Effector CD4-positive, alpha-beta T cell (primary cell): ENCODE results near the gene PLEKHM3.

Experiments used
- DNase-seq: peaks from one replicate; pipeline ENCODE4 v3.0.0-alpha.2; 2020
- total RNA-seq: gene quantifications from one replicate; lab custom pipeline; 2026; lab: John Stamatoyannopoulos, UW

PLEKHM3 gene
- 30.4 reads per million, percentile 56 among the genes with 10 or more reads in this experiment for total RNA-seq

GRCh38 chr2:208025037-208025813 is at the start of gene PLEKHM3:
TSS of gene PLEKHM3 (minus strand) at chr2:208025527. CDS start at chr2:208001639, 23,888 bp downstream.
- DNase-seq: peak; percentile 35

- no peak for DNase-seq
Measured at GRCh38 chr2:208074610-208075356, 49.5 kb upstream of the PLEKHM3 start.

GRCh38 chr2:208072250-208072892 is 47.0 kb upstream of the PLEKHM3 start:
- peak; percentile 41 for DNase-seq

GRCh38 chr2:208069186-208069585 is 43.9 kb upstream of the PLEKHM3 start:
- DNase-seq: no peak

GRCh38 chr2:208066016-208066415 is 40.7 kb upstream of the PLEKHM3 start:
- no peak for DNase-seq

GRCh38 chr2:208065476-208065875 is 40.1 kb upstream of the PLEKHM3 start:
- DNase-seq: no peak

- DNase-seq: no peak
Measured at GRCh38 chr2:208064220-208064961, 39.1 kb upstream of the PLEKHM3 start.

GRCh38 chr2:208062961-208063360 is 37.6 kb upstream of the PLEKHM3 start:
- DNase-seq: no peak

- DNase-seq: no peak
Measured at GRCh38 chr2:208062113-208062512, 36.8 kb upstream of the PLEKHM3 start.

- DNase-seq: no peak
Measured at GRCh38 chr2:208057108-208057507, 31.8 kb upstream of the PLEKHM3 start.

- DNase-seq: no peak
Measured at GRCh38 chr2:208049441-208049840, 24.1 kb upstream of the PLEKHM3 start.

GRCh38 chr2:208049006-208049405 is 23.7 kb upstream of the PLEKHM3 start:
- no peak for DNase-seq

- DNase-seq: no peak
Measured at GRCh38 chr2:208047840-208048239, 22.5 kb upstream of the PLEKHM3 start.

- DNase-seq: no peak
Measured at GRCh38 chr2:208046686-208047085, 21.4 kb upstream of the PLEKHM3 start.

- no peak for DNase-seq
Measured at GRCh38 chr2:208042450-208042849, 17.1 kb upstream of the PLEKHM3 start.

GRCh38 chr2:208042041-208042440 is 16.7 kb upstream of the PLEKHM3 start:
- no peak for DNase-seq

GRCh38 chr2:208040199-208041171 is 15.2 kb upstream of the PLEKHM3 start:
- peak; percentile 43 for DNase-seq

- no peak for DNase-seq
Measured at GRCh38 chr2:208039376-208040110, 14.2 kb upstream of the PLEKHM3 start.

GRCh38 chr2:208037564-208038487 is 12.5 kb upstream of the PLEKHM3 start:
- DNase-seq: no peak

- DNase-seq: no peak
Measured at GRCh38 chr2:208036357-208036756, 11.0 kb upstream of the PLEKHM3 start.
